NB4 (cell line): ENCODE results near the gene CCSER1.

ENCODE experiments used
- CTCF ChIP-seq: IDR thresholded peaks from one replicate; pipeline ENCODE4 v1.5.1; 2012; ENCODE audit warnings: low read depth, low read length
- MAX ChIP-seq: IDR thresholded peaks from 2 replicates; pipeline ENCODE4 v1.6.1; 2011; ENCODE audit warnings: low read depth, low read length
- MYC ChIP-seq: IDR thresholded peaks from 2 replicates; pipeline ENCODE4 v1.6.1; 2011; ENCODE audit warnings: low read depth, low read length
- POLR2A ChIP-seq: IDR thresholded peaks from 2 replicates; pipeline ENCODE4 v1.6.1; 2011; ENCODE audit warnings: mild to moderate bottlenecking; ENCODE audit not compliant: insufficient read length; ENCODE audit errors: extremely low read depth

GRCh38 chr4:91288702-91289311, 1161.6 kb downstream of the CCSER1 start:
- no peak for TF ChIP-seq CTCF
- no peak for TF ChIP-seq POLR2A
- no peak for TF ChIP-seq MYC
- no peak for TF ChIP-seq MAX
